CD4-positive, alpha-beta memory T cell (primary cell): ENCODE results near the gene RAPGEFL1. TPM values are rescaled to one million over a fixed set of nuclear protein-coding genes. Genes with fewer than 3 reads are reported as not detected.

ENCODE experiments used
- CTCF ChIA-PET: fragments of 350-600 bp; sonication (Branson Sonifier 250); formaldehyde crosslinking; loops from one replicate; lab custom pipeline; 2021; ENCODE audit warnings: inconsistent platforms; ENCODE audit not compliant: partially characterized antibody; lab: Charles Lee
- POLR2A ChIA-PET: fragments of 350-600 bp; sonication (Branson Sonifier 250); formaldehyde crosslinking; loops from one replicate; lab custom pipeline; 2021; ENCODE audit not compliant: partially characterized antibody; lab: Charles Lee
- DNase-seq, 5 donors: peaks; one replicate each; pipeline versions ENCODE4 v3.0.0 to v3.0.0-alpha.2; 2020 to 2022; ENCODE audit warnings: mixed read lengths in 1 of 5
- H3K27ac ChIP-seq: one replicate; pipeline ENCODE4 v1.7.0; 2013; ENCODE audit warnings: low read depth, low read length
- H3K27me3 ChIP-seq: 2 replicates; pipeline ENCODE4 v1.7.0; 2013; ENCODE audit warnings: mild to moderate bottlenecking, low read length, moderate library complexity; ENCODE audit not compliant: insufficient read depth
- H3K36me3 ChIP-seq: 2 replicates; pipeline ENCODE4 v1.7.0; 2013; ENCODE audit warnings: mild to moderate bottlenecking, low read length, moderate library complexity; ENCODE audit not compliant: insufficient read depth
- H3K4me1 ChIP-seq: 2 replicates; pipeline ENCODE4 v1.7.0; 2013; ENCODE audit warnings: mild to moderate bottlenecking, low read length, moderate library complexity; ENCODE audit not compliant: insufficient read depth
- H3K4me3 ChIP-seq, 2 donors: one replicate each; pipeline ENCODE4 v1.7.0; 2013; ENCODE audit warnings: low read length in 2 of 2, mild to moderate bottlenecking in 1 of 2
- H3K9me3 ChIP-seq, 2 donors: one replicate each; pipeline ENCODE4 v1.7.0; 2013; ENCODE audit warnings: low read length in 2 of 2, control low read depth in 1 of 2; ENCODE audit not compliant: control insufficient read depth in 1 of 2
- H3K27ac Mint-ChIP-seq, 7 donors: one replicate each; pipeline ENCODE4 v1.8.0; 2020 to 2021; ENCODE audit warnings: mixed read lengths in 7 of 7, mild to moderate bottlenecking in 6 of 7, inconsistent platforms in 3 of 7, moderate library complexity in 3 of 7
- H3K27me3 Mint-ChIP-seq, 2 donors: one replicate each; pipeline ENCODE4 v1.8.0; 2020 to 2021; ENCODE audit warnings: mixed read lengths in 2 of 2
- H3K36me3 Mint-ChIP-seq, 2 donors: one replicate each; pipeline ENCODE4 v1.8.0; 2020 to 2021; ENCODE audit warnings: mixed read lengths in 2 of 2, inconsistent platforms in 1 of 2, mild to moderate bottlenecking in 1 of 2
- H3K4me1 Mint-ChIP-seq, 4 donors: one replicate each; pipeline ENCODE4 v1.8.0; 2020 to 2021; ENCODE audit warnings: mixed read lengths in 4 of 4, mild to moderate bottlenecking in 1 of 4
- H3K4me3 Mint-ChIP-seq, 8 donors: one replicate each; pipeline ENCODE4 v1.8.0; 2020 to 2021; ENCODE audit warnings: mixed read lengths in 8 of 8, mild to moderate bottlenecking in 7 of 8, moderate library complexity in 6 of 8, inconsistent platforms in 3 of 8
- H3K9me3 Mint-ChIP-seq, 8 donors: one replicate each; pipeline ENCODE4 v1.8.0; 2020 to 2021; ENCODE audit warnings: mixed read lengths in 8 of 8, mild to moderate bottlenecking in 5 of 8, inconsistent platforms in 3 of 8, moderate library complexity in 1 of 8
- intact Hi-C: fragments of 100-400 bp; cut with micrococcal nuclease; formaldehyde crosslinking; loops from one replicate; pipeline ENCODE4 v1.15.1; 2023
- polyA plus RNA-seq, 2 donors: library from polyadenylated mRNA; unstranded; fragments of 300-500 nt; fragmentation: Illumina TruSeq; gene quantifications; one replicate each; pipeline ENCODE4 v1.2.3, GENCODE V29; 2021
- total RNA-seq, 2 experiments: library from RNA; stranded (reverse); gene quantifications; one replicate each; pipeline ENCODE4 v1.2.3, GENCODE V29; 2021

RAPGEFL1 gene
- total and polyA plus RNA-seq, 4 experiments from 2014 or later = 0.13 to 6.5 (median 5.4) TPM; not detected in 1

- Histone ChIP-seq H3K36me3 (peaks cover 8% of the 10 kb centered on the region), H3K4me1 (peaks cover 7% of the 10 kb centered on the region), H3K9me3 (no peaks in the 10 kb centered on the region), H3K4me3 (no peak overlapping the region), H3K27me3 (no peaks in the 10 kb centered on the region), H3K27ac (no peak overlapping the region)
- H3K4me1 Mint-ChIP-seq = peaks cover 6 to 17% (median 8%) of the 10 kb centered on the region in 4 donors
- H3K27ac Mint-ChIP-seq = no peak overlapping the region
- intact Hi-C loops = no loop called here
- H3K36me3 Mint-ChIP-seq = peaks cover 4 to 21% of the 10 kb centered on the region in 2 donors
- H3K27me3 Mint-ChIP-seq = no peaks in the 10 kb centered on the region
- DNase-seq = no peak
- peak overlapping the region in 5 of 8 donors; percentile 39 to 69 (median 54) for H3K4me3 Mint-ChIP-seq
- H3K9me3 Mint-ChIP-seq = no peaks in the 10 kb centered on the region
- ChIA-PET CTCF (interaction anchor here (0.6 to 1.9 kb wide), 2 partner anchors 9 to 13 kb away, joined by 3 to 6 read pairs; no protein-coding TSS in a partner anchor), POLR2A (interaction anchor here (0.7 to 3.1 kb wide), 5 partner anchors 13 to 145 kb away, joined by 3 to 11 read pairs (median 3); partner anchors contain the start of genes CASC3 and WIPF2)
Observed at GRCh38 chr17:40178021-40178601, 841 bp downstream of the RAPGEFL1 start.

GRCh38 chr17:40178660-40179059 lies 1.4 kb downstream of the RAPGEFL1 start:
- intact Hi-C loops = no loop called here

GRCh38 chr17:40179923-40180659 lies 2.8 kb downstream of the RAPGEFL1 start:
- H3K9me3 Mint-ChIP-seq = no peaks in the 10 kb centered on the region
- peaks cover 7% of the 10 kb centered on the region for H3K4me1 ChIP-seq
- H3K27me3 ChIP-seq = no peaks in the 10 kb centered on the region
- H3K4me1 Mint-ChIP-seq = peaks cover 5 to 17% (median 7%) of the 10 kb centered on the region in 4 donors
- peak overlapping the region in 3 of 7 donors; percentile 44 to 72 (median 47) for H3K27ac Mint-ChIP-seq
- POLR2A ChIA-PET = interaction anchor here (1.9 kb wide), 1 partner anchor 82 kb away, joined by 4 read pairs; no protein-coding TSS in a partner anchor
- no peak overlapping the region for H3K27ac ChIP-seq
- DNase-seq = no peak
- H3K9me3 ChIP-seq = no peaks in the 10 kb centered on the region
- H3K36me3 Mint-ChIP-seq = peaks cover 0 to 11% of the 10 kb centered on the region in 2 donors
- intact Hi-C loops = no loop called here
- H3K4me3 ChIP-seq = no peak overlapping the region
- no peaks in the 10 kb centered on the region for H3K27me3 Mint-ChIP-seq
- no peaks in the 10 kb centered on the region for H3K36me3 ChIP-seq
- CTCF ChIA-PET = interaction anchor here (0.8 to 1.9 kb wide), 5 partner anchors 11 to 67 kb away, joined by 3 to 6 read pairs (median 3); no protein-coding TSS in a partner anchor
- H3K4me3 Mint-ChIP-seq = peak overlapping the region in 4 of 8 donors; percentile 23 to 70 (median 34)

More at GRCh38 chr17:40178660-40179059, 1.4 kb downstream of the RAPGEFL1 start:
- Mint-ChIP-seq H3K9me3 (no peaks in the 10 kb centered on the region), H3K27ac (peak overlapping the region in 1 of 7 donors; percentile 47), H3K27me3 (no peaks in the 10 kb centered on the region), H3K4me1 (peaks cover 5 to 17% (median 7%) of the 10 kb centered on the region in 4 donors), H3K4me3 (peak overlapping the region in 5 of 8 donors; percentile 39 to 69 (median 54)), H3K36me3 (peaks cover 4 to 16% of the 10 kb centered on the region in 2 donors)
- no peak overlapping the region for H3K4me3 ChIP-seq
- ChIA-PET POLR2A (interaction anchor here (1.1 to 3.1 kb wide), 5 partner anchors 13 to 144 kb away, joined by 3 to 11 read pairs (median 4); partner anchors contain the start of genes CASC3 and WIPF2), CTCF (interaction anchor here (0.6 to 1.9 kb wide), 3 partner anchors 10 to 13 kb away, joined by 3 to 6 read pairs (median 3); no protein-coding TSS in a partner anchor)
- H3K4me1 ChIP-seq = peaks cover 7% of the 10 kb centered on the region
- no peaks in the 10 kb centered on the region for H3K9me3 ChIP-seq
- H3K27ac ChIP-seq = no peak overlapping the region
- H3K27me3 ChIP-seq = no peaks in the 10 kb centered on the region
- peaks cover 8% of the 10 kb centered on the region for H3K36me3 ChIP-seq
- DNase-seq = no peak

- no peaks in the 10 kb centered on the region for H3K27me3 Mint-ChIP-seq
- Histone ChIP-seq H3K4me1 (peaks cover 7% of the 10 kb centered on the region), H3K36me3 (no peaks in the 10 kb centered on the region), H3K4me3 (no peak overlapping the region), H3K9me3 (no peaks in the 10 kb centered on the region), H3K27me3 (no peaks in the 10 kb centered on the region), H3K27ac (no peak overlapping the region)
- H3K27ac Mint-ChIP-seq = peak overlapping the region in 1 of 7 donors; percentile 47
- intact Hi-C loops = no loop called here
- peaks cover 5 to 17% (median 7%) of the 10 kb centered on the region in 4 donors for H3K4me1 Mint-ChIP-seq
- ChIA-PET POLR2A (interaction anchor here (1.9 kb wide), 1 partner anchor 82 kb away, joined by 4 read pairs; no protein-coding TSS in a partner anchor), CTCF (interaction anchor here (1.3 to 1.6 kb wide), 2 partner anchors 12 to 68 kb away, joined by 3 to 6 read pairs; no protein-coding TSS in a partner anchor)
- DNase-seq = no peak
- no peaks in the 10 kb centered on the region for H3K9me3 Mint-ChIP-seq
- peaks cover 0 to 11% of the 10 kb centered on the region in 2 donors for H3K36me3 Mint-ChIP-seq
- peak overlapping the region in 1 of 8 donors; percentile 23 for H3K4me3 Mint-ChIP-seq
Observed at GRCh38 chr17:40180694-40181093, 3.4 kb downstream of the RAPGEFL1 start.

GRCh38 chr17:40181205-40181604 lies 3.9 kb downstream of the RAPGEFL1 start:
- H3K9me3 Mint-ChIP-seq = no peaks in the 10 kb centered on the region
- ChIA-PET POLR2A (no interaction called here), CTCF (interaction anchor here (1.0 to 1.6 kb wide), 2 partner anchors 12 to 154 kb away, joined by 3 read pairs; no protein-coding TSS in a partner anchor)
- H3K36me3 Mint-ChIP-seq = peaks cover 0 to 5% of the 10 kb centered on the region in 2 donors
- H3K27me3 ChIP-seq = no peaks in the 10 kb centered on the region
- no peak overlapping the region for H3K27ac ChIP-seq
- peaks cover 5 to 12% (median 7%) of the 10 kb centered on the region in 4 donors for H3K4me1 Mint-ChIP-seq
- no peak overlapping the region for H3K4me3 ChIP-seq
- DNase-seq = no peak
- no peak overlapping the region for H3K27ac Mint-ChIP-seq
- H3K9me3 ChIP-seq = no peaks in the 10 kb centered on the region
- no peak overlapping the region for H3K4me3 Mint-ChIP-seq
- H3K27me3 Mint-ChIP-seq = no peaks in the 10 kb centered on the region
- H3K36me3 ChIP-seq = no peaks in the 10 kb centered on the region
- intact Hi-C loops = no loop called here
- peaks cover 7% of the 10 kb centered on the region for H3K4me1 ChIP-seq

GRCh38 chr17:40182606-40183005 lies 5.3 kb downstream of the RAPGEFL1 start:
- intact Hi-C loops = no loop called here
- H3K9me3 Mint-ChIP-seq = no peaks in the 10 kb centered on the region
- Histone ChIP-seq H3K9me3 (no peaks in the 10 kb centered on the region), H3K36me3 (no peaks in the 10 kb centered on the region), H3K27ac (no peak overlapping the region), H3K4me3 (no peak overlapping the region), H3K4me1 (no peaks in the 10 kb centered on the region), H3K27me3 (no peaks in the 10 kb centered on the region)
- ChIA-PET POLR2A (no interaction called here), CTCF (interaction anchor here (0.8 to 2.1 kb wide), 6 partner anchors 8 to 155 kb away, joined by 3 to 5 read pairs (median 4); no protein-coding TSS in a partner anchor)
- peaks cover 0 to 4% (median 0%) of the 10 kb centered on the region in 4 donors for H3K4me1 Mint-ChIP-seq
- H3K36me3 Mint-ChIP-seq = no peaks in the 10 kb centered on the region
- no peaks in the 10 kb centered on the region for H3K27me3 Mint-ChIP-seq
- H3K27ac Mint-ChIP-seq = no peak overlapping the region
- H3K4me3 Mint-ChIP-seq = no peak overlapping the region
- no peak for DNase-seq
